HG03066 (cell line): ENCODE measurements around the gene PTGIS.

ENCODE experiments used
- ATAC-seq: cut with Tn5 transposase; IDR thresholded peaks from one replicate; pipeline ENCODE4 v1.9.1; 2021; ENCODE audit warnings: low read depth; ENCODE audit not compliant: unreplicated experiment

PTGIS gene

GRCh38 chr20:49503176-49503575 lies 64.8 kb downstream of the PTGIS start:
- no peak for ATAC-seq

GRCh38 chr20:49501917-49502316 lies 66.0 kb downstream of the PTGIS start:
- no peak for ATAC-seq

- no peak for ATAC-seq
These were observed 70.6 kb downstream of the PTGIS start for GRCh38 chr20:49497398-49497669.

- no peak for ATAC-seq
These were observed 71.2 kb downstream of the PTGIS start for GRCh38 chr20:49496553-49497397.

- ATAC-seq: no peak
These were observed 71.9 kb downstream of the PTGIS start for GRCh38 chr20:49496043-49496442.

- no peak for ATAC-seq
These were observed 77.2 kb downstream of the PTGIS start for GRCh38 chr20:49490689-49491088.

GRCh38 chr20:49489688-49490087 lies 78.2 kb downstream of the PTGIS start:
- ATAC-seq: no peak

GRCh38 chr20:49486064-49486463 lies 81.9 kb downstream of the PTGIS start:
- no peak for ATAC-seq

GRCh38 chr20:49485563-49485962 lies 82.4 kb downstream of the PTGIS start:
- ATAC-seq: no peak

GRCh38 chr20:49484180-49485140 lies 83.5 kb downstream of the PTGIS start:
- ATAC-seq: no peak

GRCh38 chr20:49483696-49484123 lies 84.2 kb downstream of the PTGIS start:
- ATAC-seq: no peak

GRCh38 chr20:49483018-49483695 lies 84.8 kb downstream of the PTGIS start:
- no peak for ATAC-seq

- ATAC-seq: no peak
These were observed 85.3 kb downstream of the PTGIS start, which contains the start of gene KCNB1 for GRCh38 chr20:49482621-49483017. Gene KCNB1 (minus strand): TSS chr20:49482668. CDS start chr20:49482480, 188 bp downstream.

- no peak for ATAC-seq
These were observed 85.8 kb downstream of the PTGIS start for GRCh38 chr20:49482173-49482572.

- ATAC-seq: no peak
These were observed 86.8 kb downstream of the PTGIS start for GRCh38 chr20:49481116-49481515.

- ATAC-seq: no peak
These were observed 87.7 kb downstream of the PTGIS start for GRCh38 chr20:49480236-49480635.

- no peak for ATAC-seq
These were observed 88.2 kb downstream of the PTGIS start for GRCh38 chr20:49479785-49480184.

GRCh38 chr20:49478754-49479689 lies 88.9 kb downstream of the PTGIS start:
- no peak for ATAC-seq

- no peak for ATAC-seq
These were observed 89.7 kb downstream of the PTGIS start for GRCh38 chr20:49478266-49478665.

GRCh38 chr20:49477200-49477599 lies 90.7 kb downstream of the PTGIS start:
- ATAC-seq: no peak
